Smooth muscle cell (in vitro differentiated cells): Measurements from ENCODE around the gene AATK. TPM values are rescaled to one million over a fixed set of nuclear protein-coding genes. Genes with fewer than 3 reads are reported as not detected.

Experiments
- DNase-seq: peaks from one replicate; lab custom pipeline; 2025; ENCODE audit not compliant: unreplicated experiment; lab: John Stamatoyannopoulos, UW
- H2AFZ ChIP-seq: fragments of 200-600 bp; sonication (generic); 2 replicates; pipeline ENCODE4 v1.6.0; 2016; ENCODE audit warnings: antibody characterized with exemption, low read depth, mild to moderate bottlenecking
- H3F3A ChIP-seq: fragments of 200-600 bp; sonication (generic); 2 replicates; pipeline ENCODE4 v1.6.0; 2017; ENCODE audit warnings: antibody characterized with exemption, low read depth
- H3K27ac ChIP-seq: fragments of 200-600 bp; sonication (generic); 2 replicates; pipeline ENCODE4 v1.5.1; 2016; ENCODE audit warnings: low read depth, mild to moderate bottlenecking
- H3K27me3 ChIP-seq: fragments of 200-600 bp; sonication (generic); 2 replicates; pipeline ENCODE4 v1.6.1; 2016; ENCODE audit warnings: low read depth, mild to moderate bottlenecking
- H3K36me3 ChIP-seq: fragments of 200-600 bp; sonication (generic); 2 replicates; pipeline ENCODE4 v1.5.1; 2016; ENCODE audit warnings: low read depth
- H3K4me1 ChIP-seq: fragments of 200-600 bp; sonication (generic); 2 replicates; pipeline ENCODE4 v1.5.1; 2016; ENCODE audit warnings: low read depth
- H3K4me2 ChIP-seq: fragments of 200-600 bp; sonication (generic); 2 replicates; pipeline ENCODE4 v1.6.0; 2016; ENCODE audit warnings: mild to moderate bottlenecking
- H3K4me3 ChIP-seq: fragments of 200-600 bp; sonication (generic); 2 replicates; pipeline ENCODE4 v1.5.1; 2016; ENCODE audit warnings: mild to moderate bottlenecking
- H3K79me2 ChIP-seq: fragments of 200-600 bp; sonication (generic); 2 replicates; pipeline ENCODE4 v1.6.0; 2016; ENCODE audit warnings: low read depth, mild to moderate bottlenecking
- H3K9ac ChIP-seq: fragments of 200-600 bp; sonication (generic); 2 replicates; pipeline ENCODE4 v1.6.0; 2016; ENCODE audit warnings: low read depth
- H3K9me3 ChIP-seq: fragments of 200-600 bp; sonication (generic); replicated peaks from 2 replicates; pipeline ENCODE4 v1.5.1; 2016; ENCODE audit warnings: low read depth
- H4K20me1 ChIP-seq: fragments of 200-600 bp; sonication (generic); 2 replicates; pipeline ENCODE4 v1.6.0; 2016; ENCODE audit warnings: low read depth
- WGBS: methylation state at CpG from one replicate; pipeline ENCODE4 v1.1.7; 2016; ENCODE audit warnings: low lambda C conversion rate; 5-methylcytosine and 5-hydroxymethylcytosine counted together
- polyA plus RNA-seq: library from polyadenylated mRNA; unstranded; fragments of >200 nt; fragmentation: Nextera tagmentation; extraction: Ambion mirVana; gene quantifications from 2 replicates; pipeline ENCODE4 v1.2.1, GENCODE V29; 2016
- total RNA-seq: library from RNA; depleted of rRNA; stranded (reverse); fragments of >200 nt; gene quantifications from 2 replicates; pipeline ENCODE4 v1.2.3, GENCODE V29; 2014
- TF ChIP-seq, protein P1 (sequence below): fragments of 200-600 bp; sonication (generic); IDR thresholded peaks from 2 replicates; pipeline ENCODE4 v1.5.1; 2017; ENCODE audit warnings: borderline replicate concordance, mild to moderate bottlenecking, antibody characterized with exemption; ENCODE audit not compliant: insufficient read depth, poor library complexity, severe bottlenecking

Gene AATK
- total and polyA plus RNA-seq, 2 experiments from 2014 or later: 0.61 to 0.67 TPM

DNA sequence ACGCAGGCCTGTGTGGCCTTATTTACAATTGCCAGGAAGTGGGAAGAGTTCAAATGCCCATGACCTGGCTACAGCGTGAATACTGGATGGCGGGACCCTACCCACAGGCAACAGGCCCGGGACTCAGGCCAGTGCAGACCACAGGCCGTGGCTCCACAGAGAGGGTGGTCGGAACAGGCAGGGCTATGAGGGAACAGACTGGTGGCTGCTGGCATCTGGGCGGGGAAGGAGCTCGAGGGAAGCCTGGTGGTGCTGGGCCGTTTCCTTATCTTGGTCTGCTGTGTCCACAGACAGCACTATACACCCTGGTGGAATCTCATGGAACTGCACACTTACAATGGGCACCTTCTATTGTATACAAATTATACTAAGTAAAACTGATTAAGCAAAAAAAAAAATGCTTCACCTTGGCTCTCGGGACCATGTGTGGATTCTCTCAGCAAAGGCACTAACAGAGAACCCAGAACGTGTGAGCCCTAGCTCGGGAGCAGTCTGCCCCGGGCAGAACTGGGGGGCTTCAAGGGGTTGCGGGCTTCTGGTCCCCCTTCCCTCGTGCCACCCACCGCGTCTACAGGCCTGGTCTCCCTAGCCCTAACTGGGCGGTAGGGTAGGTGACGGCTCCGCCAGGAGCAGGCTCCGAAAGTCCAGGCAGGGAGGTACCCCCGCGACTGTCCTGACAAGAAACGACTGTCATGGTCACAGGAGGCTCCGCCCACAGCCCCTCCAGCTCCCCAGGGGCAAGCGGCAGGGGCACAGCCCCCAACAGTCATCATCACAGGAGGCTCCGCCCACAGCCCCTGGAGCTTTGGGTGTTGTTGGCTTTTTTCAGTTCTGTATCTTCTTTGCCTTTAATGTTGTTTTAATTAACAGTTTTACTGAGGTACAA is 34.9 kb upstream of the AATK start:
- Histone ChIP-seq H3K4me3 (no peak overlapping the region), H3K9ac (no peak overlapping the region), H3K36me3 (no peaks in the 10 kb centered on the region), H3K79me2 (no peaks in the 10 kb centered on the region), H3K9me3 (no peaks in the 10 kb centered on the region), H3K27ac (no peak overlapping the region), H3K4me2 (no peak overlapping the region), H3F3A (no peaks in the 10 kb centered on the region), H3K27me3 (no peaks in the 10 kb centered on the region), H2AFZ (no peak overlapping the region), H3K4me1 (no peaks in the 10 kb centered on the region), H4K20me1 (no peaks in the 10 kb centered on the region)
- WGBS: 84% methylated on average over 27 of the region's 27 CpGs
- TF ChIP-seq, protein P1, sequence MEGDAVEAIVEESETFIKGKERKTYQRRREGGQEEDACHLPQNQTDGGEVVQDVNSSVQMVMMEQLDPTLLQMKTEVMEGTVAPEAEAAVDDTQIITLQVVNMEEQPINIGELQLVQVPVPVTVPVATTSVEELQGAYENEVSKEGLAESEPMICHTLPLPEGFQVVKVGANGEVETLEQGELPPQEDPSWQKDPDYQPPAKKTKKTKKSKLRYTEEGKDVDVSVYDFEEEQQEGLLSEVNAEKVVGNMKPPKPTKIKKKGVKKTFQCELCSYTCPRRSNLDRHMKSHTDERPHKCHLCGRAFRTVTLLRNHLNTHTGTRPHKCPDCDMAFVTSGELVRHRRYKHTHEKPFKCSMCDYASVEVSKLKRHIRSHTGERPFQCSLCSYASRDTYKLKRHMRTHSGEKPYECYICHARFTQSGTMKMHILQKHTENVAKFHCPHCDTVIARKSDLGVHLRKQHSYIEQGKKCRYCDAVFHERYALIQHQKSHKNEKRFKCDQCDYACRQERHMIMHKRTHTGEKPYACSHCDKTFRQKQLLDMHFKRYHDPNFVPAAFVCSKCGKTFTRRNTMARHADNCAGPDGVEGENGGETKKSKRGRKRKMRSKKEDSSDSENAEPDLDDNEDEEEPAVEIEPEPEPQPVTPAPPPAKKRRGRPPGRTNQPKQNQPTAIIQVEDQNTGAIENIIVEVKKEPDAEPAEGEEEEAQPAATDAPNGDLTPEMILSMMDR: peak; percentile 40
- no peak for DNase-seq

DNA sequence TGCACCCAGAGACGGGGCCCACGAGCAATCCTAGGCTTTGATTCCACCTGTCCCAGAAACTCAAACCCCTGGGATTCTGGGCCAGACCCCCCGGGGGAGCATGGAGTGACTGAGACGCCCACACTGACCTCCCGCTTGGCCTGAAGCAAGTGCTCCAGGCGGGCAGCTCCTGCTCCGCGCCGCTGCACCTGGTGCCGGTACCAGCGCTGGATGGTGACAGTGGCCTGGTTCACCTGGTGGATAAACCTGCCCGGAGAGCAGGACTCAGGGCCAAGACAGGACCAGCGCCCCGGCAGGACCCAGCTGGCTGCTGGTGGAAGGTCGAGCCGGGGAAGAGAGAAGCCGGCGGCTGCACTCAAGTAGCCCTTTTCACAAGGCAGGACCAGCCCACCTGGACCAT is 34.2 kb upstream of the AATK start:
- H2AFZ ChIP-seq: no peak overlapping the region
- 98% methylated on average over 17 of the region's 18 CpGs for WGBS
- TF ChIP-seq, protein P1: no peak

DNA sequence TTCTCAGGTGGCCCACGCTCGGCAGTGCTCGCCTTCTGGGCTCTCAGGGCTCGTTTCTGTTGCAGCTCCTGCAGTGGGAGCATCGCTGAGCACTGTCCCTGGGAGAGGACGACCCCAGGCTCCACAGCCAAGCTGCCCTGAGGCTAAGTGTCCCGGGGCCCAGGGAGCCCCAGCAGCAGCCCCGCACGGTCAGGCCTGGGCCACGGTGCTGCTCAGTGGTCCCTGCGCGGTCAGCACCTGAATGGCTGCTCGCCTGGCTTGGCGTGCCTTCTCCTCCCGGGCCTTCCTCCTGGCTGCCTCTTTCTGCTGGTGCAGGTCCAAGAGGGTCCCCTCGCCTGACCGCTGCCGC is 33.4 kb upstream of the AATK start:
- Histone ChIP-seq H3K27ac (no peak overlapping the region), H3F3A (no peaks in the 10 kb centered on the region), H3K9me3 (no peaks in the 10 kb centered on the region), H3K4me1 (no peaks in the 10 kb centered on the region), H3K9ac (no peak overlapping the region), H4K20me1 (no peaks in the 10 kb centered on the region), H2AFZ (no peak overlapping the region), H3K79me2 (no peaks in the 10 kb centered on the region), H3K4me3 (no peak overlapping the region), H3K4me2 (no peak overlapping the region), H3K27me3 (no peaks in the 10 kb centered on the region), H3K36me3 (no peaks in the 10 kb centered on the region)
- DNase-seq: no peak
- TF ChIP-seq, protein P1: no peak
- WGBS: 94% methylated on average over 17 of the region's 18 CpGs

More for the DNA sequence above, 34.2 kb upstream of the AATK start:
- no peak for DNase-seq
- Histone ChIP-seq H3K9me3 (no peaks in the 10 kb centered on the region), H3K36me3 (no peaks in the 10 kb centered on the region), H3F3A (no peaks in the 10 kb centered on the region), H3K27ac (no peak overlapping the region), H3K4me1 (no peaks in the 10 kb centered on the region), H3K9ac (no peak overlapping the region), H4K20me1 (no peaks in the 10 kb centered on the region), H3K27me3 (no peaks in the 10 kb centered on the region), H3K4me2 (no peak overlapping the region), H3K79me2 (no peaks in the 10 kb centered on the region), H3K4me3 (no peak overlapping the region)
